Uterus (tissue), 4 donors: Measurements from ENCODE around the gene BTBD9. TPM values are rescaled to one million over a fixed set of nuclear protein-coding genes. Genes with fewer than 3 reads are reported as not detected.
A peak's percentile ranks its signal among the peaks of the same experiment; 100 is the strongest.

ENCODE experiments used
- DNase-seq, 2 donors: peaks; one replicate each; pipeline ENCODE4 v3.0.0-alpha.2; 2019 to 2020
- H3K27ac ChIP-seq, 2 donors: fragments of 200-600 bp; sonication (generic); 1 replicate in 1 of 2; 2 replicates in 1 of 2; pipeline ENCODE4 v1.5.1; 2016 to 2018
- H3K27me3 ChIP-seq, 2 donors: fragments of 200-600 bp; sonication (generic); one replicate each; pipeline ENCODE4 v1.5.1; 2018 to 2019; ENCODE audit warnings: control low read depth in 1 of 2
- H3K36me3 ChIP-seq, 2 donors: fragments of 200-600 bp; sonication (generic); one replicate each; pipeline ENCODE4 v1.5.1; 2019; ENCODE audit warnings: control low read depth in 1 of 2
- H3K4me1 ChIP-seq, 2 donors: fragments of 200-600 bp; sonication (generic); one replicate each; pipeline ENCODE4 v1.5.1; 2018 to 2019; ENCODE audit warnings: control low read depth in 1 of 2
- H3K4me3 ChIP-seq, 2 donors: fragments of 200-600 bp; sonication (generic); 1 replicate in 1 of 2; 2 replicates in 1 of 2; pipeline ENCODE4 v1.5.1; 2018 to 2019; ENCODE audit warnings: mild to moderate bottlenecking in 1 of 2
- H3K9me3 ChIP-seq, 2 donors: fragments of 200-600 bp; sonication (generic); one replicate each; pipeline ENCODE4 v1.5.1; 2019; ENCODE audit warnings: control low read depth in 1 of 2
- CTCF ChIP-seq, 4 experiments: fragments of 200-600 bp in 2 of 4; fragments of 450-650 bp in 2 of 4; sonication (generic) in 2 of 4; IDR thresholded peaks; one replicate each; pipeline ENCODE4 v1.5.1; 2016 to 2019; ENCODE audit warnings: antibody characterized with exemption in 4 of 4, mild to moderate bottlenecking in 2 of 4, moderate library complexity in 1 of 4
- POLR2A ChIP-seq, 2 donors: fragments of 450-650 bp; IDR thresholded peaks; one replicate each; pipeline ENCODE4 v1.6.1; 2016; ENCODE audit warnings: antibody characterized with exemption in 2 of 2, mild to moderate bottlenecking in 1 of 2, moderate library complexity in 1 of 2
- intact Hi-C: fragments of 100-400 bp; cut with DNase I; formaldehyde crosslinking; loops from one replicate; pipeline ENCODE4 v1.15.1; 2023; ENCODE audit warnings: low total_unique reads
- total RNA-seq, 4 donors: library from RNA; depleted of rRNA in 3 of 4; stranded (reverse); fragments of >200 nt in 3 of 4; gene quantifications; one replicate each; pipeline versions ENCODE4 v1.1.0 to v1.2.4, GENCODE V29; 2014 to 2023
- donor health status: DM: yes; HTN: yes; CAD: no.

BTBD9 gene
- total RNA-seq, 4 donors from 2014 or later: 10.3 to 50.3 (median 34.4) TPM

- Histone ChIP-seq H3K27ac (no peak overlapping the region), H3K9me3 (no peaks in the 10 kb centered on the region), H3K36me3 (no peaks in the 10 kb centered on the region), H3K4me3 (no peak overlapping the region), H3K4me1 (no peaks in the 10 kb centered on the region), H3K27me3 (no peaks in the 10 kb centered on the region)
- TF ChIP-seq POLR2A (IDR thresholded peaks at IDR 0.05) (no peak), CTCF (IDR thresholded peaks at IDR 0.05) (no peak)
- no peak for DNase-seq
- intact Hi-C loops: no loop called here
Measured at GRCh38 chr6:38406096-38406495, 233.6 kb downstream of the BTBD9 start.

GRCh38 chr6:38404900-38405556, 234.7 kb downstream of the BTBD9 start:
- DNase-seq: no peak
- H3K27me3 ChIP-seq: no peaks in the 10 kb centered on the region
- peak overlapping the region in 1 of 2 donors; percentile 40 for H3K27ac ChIP-seq
- H3K4me1 ChIP-seq: no peaks in the 10 kb centered on the region
- no peaks in the 10 kb centered on the region for H3K9me3 ChIP-seq
- no peaks in the 10 kb centered on the region for H3K36me3 ChIP-seq
- no peak for TF ChIP-seq POLR2A (IDR thresholded peaks at IDR 0.05)
- no peak for TF ChIP-seq CTCF (IDR thresholded peaks at IDR 0.05)
- intact Hi-C loops: no loop called here
- H3K4me3 ChIP-seq: no peak overlapping the region

- Histone ChIP-seq H3K27ac (peak overlapping the region in 1 of 2 donors; percentile 40), H3K9me3 (no peaks in the 10 kb centered on the region), H3K4me3 (no peak overlapping the region), H3K4me1 (no peaks in the 10 kb centered on the region), H3K27me3 (no peaks in the 10 kb centered on the region), H3K36me3 (no peaks in the 10 kb centered on the region)
- no peak for TF ChIP-seq CTCF (IDR thresholded peaks at IDR 0.05)
- no peak for TF ChIP-seq POLR2A (IDR thresholded peaks at IDR 0.05)
- intact Hi-C loops: no loop called here
- no peak for DNase-seq
Measured at GRCh38 chr6:38404355-38404754, 235.4 kb downstream of the BTBD9 start.

GRCh38 chr6:38403548-38403947, 236.2 kb downstream of the BTBD9 start:
- H3K27ac ChIP-seq: no peak overlapping the region
- DNase-seq: no peak
- intact Hi-C loops: no loop called here
- H3K36me3 ChIP-seq: no peaks in the 10 kb centered on the region
- no peaks in the 10 kb centered on the region for H3K4me1 ChIP-seq
- no peaks in the 10 kb centered on the region for H3K9me3 ChIP-seq
- no peaks in the 10 kb centered on the region for H3K27me3 ChIP-seq
- TF ChIP-seq CTCF (IDR thresholded peaks at IDR 0.05) (no peak), POLR2A (IDR thresholded peaks at IDR 0.05) (no peak)
- no peak overlapping the region for H3K4me3 ChIP-seq

GRCh38 chr6:38400764-38401163, 239.0 kb downstream of the BTBD9 start:
- no peak for TF ChIP-seq POLR2A (IDR thresholded peaks at IDR 0.05)
- TF ChIP-seq CTCF (IDR thresholded peaks at IDR 0.05): no peak
- H3K27me3 ChIP-seq: no peaks in the 10 kb centered on the region
- no peaks in the 10 kb centered on the region for H3K9me3 ChIP-seq
- no peak for DNase-seq
- no peak overlapping the region for H3K4me3 ChIP-seq
- H3K27ac ChIP-seq: no peak overlapping the region
- no peaks in the 10 kb centered on the region for H3K36me3 ChIP-seq
- intact Hi-C loops: no loop called here
- H3K4me1 ChIP-seq: no peaks in the 10 kb centered on the region
